GM12874 (cell line): ENCODE measurements around the gene FAM180A.

Source experiments
- CTCF ChIP-seq: IDR thresholded peaks from 2 replicates; pipeline ENCODE4 v1.5.1; 2011; ENCODE audit warnings: low read depth, mild to moderate bottlenecking, control low read depth, low read length, moderate library complexity; ENCODE audit not compliant: insufficient read depth

Gene FAM180A

GRCh38 chr7:135733603-135734342, 14.8 kb downstream of the FAM180A start:
- no peak for TF ChIP-seq CTCF

- no peak for TF ChIP-seq CTCF
These were observed 17.5 kb downstream of the FAM180A start for GRCh38 chr7:135731131-135731530.

- TF ChIP-seq CTCF: no peak
These were observed 19.4 kb downstream of the FAM180A start for GRCh38 chr7:135729230-135729629.

GRCh38 chr7:135728136-135728669, 20.4 kb downstream of the FAM180A start, which contains the start of gene SLC13A4:
Gene SLC13A4 (minus strand): TSS chr7:135728186. CDS start chr7:135727496, 690 bp downstream.
- TF ChIP-seq CTCF: no peak

- no peak for TF ChIP-seq CTCF
These were observed 21.5 kb downstream of the FAM180A start for GRCh38 chr7:135726911-135727673.

- TF ChIP-seq CTCF: no peak
These were observed 22.3 kb downstream of the FAM180A start for GRCh38 chr7:135726276-135726788.

GRCh38 chr7:135723411-135723810, 25.2 kb downstream of the FAM180A start:
- TF ChIP-seq CTCF: no peak
